SK-N-SH (cell line): Measurements from ENCODE around the gene OR11H7. TPM values are rescaled to one million over a fixed set of nuclear protein-coding genes. Genes with fewer than 3 reads are reported as not detected.

ENCODE experiments used
- CTCF ChIA-PET: fragments of 300-600, 350-600 bp; formaldehyde crosslinking; extraction: SDS; loops from one replicate; lab custom pipeline; 2021; lab: Yijun Ruan, JAX
- POLR2A ChIA-PET: fragments of 350-600 bp; sonication (Branson Sonifier 250); formaldehyde crosslinking; extraction: SDS; loops from one replicate; lab custom pipeline; 2020; ENCODE audit warnings: antibody characterized with exemption, inconsistent platforms; lab: Yijun Ruan, JAX
- DNase-seq: peaks from one replicate; pipeline ENCODE4 v3.0.0; 2012
- H2AFZ ChIP-seq: fragments of 200-600 bp; sonication (generic); 2 replicates; pipeline ENCODE4 v1.8.1; 2016; ENCODE audit warnings: antibody characterized with exemption, mild to moderate bottlenecking, low read depth
- H3F3A ChIP-seq: fragments of 200-600 bp; sonication (generic); replicated peaks from 2 replicates; pipeline ENCODE3; 2016; ENCODE audit warnings: antibody characterized with exemption, mild to moderate bottlenecking; ENCODE audit not compliant: insufficient read depth
- H3K27ac ChIP-seq, 2 experiments: fragments of 200-500 bp in 1 of 2; fragments of 200-600 bp in 1 of 2; sonication (Bioruptor generic) in 1 of 2; sonication (generic), shearing (Covaris generic) in 1 of 2; 2 replicates each; pipeline versions ENCODE4 v1.5.1 to v1.6.1; 2014 to 2016; ENCODE audit warnings: low read depth in 2 of 2, inconsistent platforms in 1 of 2, low read length in 1 of 2, mild to moderate bottlenecking in 1 of 2, mixed read lengths in 1 of 2
- H3K27me3 ChIP-seq: fragments of 200-600 bp; sonication (generic), shearing (Covaris generic); 2 replicates; pipeline ENCODE4 v1.6.1; 2016; ENCODE audit warnings: mixed run types; ENCODE audit not compliant: insufficient read depth
- H3K36me3 ChIP-seq, 2 experiments: fragments of 200-500 bp in 1 of 2; fragments of 200-600 bp in 1 of 2; sonication (Bioruptor generic) in 1 of 2; sonication (generic) in 1 of 2; replicated peaks in 1 of 2; 2 replicates each; pipeline versions ENCODE3 to v1.5.1; 2014 to 2016; ENCODE audit warnings: low read length in 1 of 2, mild to moderate bottlenecking in 1 of 2; ENCODE audit not compliant: insufficient read depth in 2 of 2, control insufficient read depth in 1 of 2
- H3K4me1 ChIP-seq, 2 experiments: fragments of 200-500 bp in 1 of 2; fragments of 200-600 bp in 1 of 2; sonication (Bioruptor generic) in 1 of 2; sonication (generic), shearing (Covaris generic) in 1 of 2; 2 replicates each; pipeline versions ENCODE4 v1.5.1 to v1.6.1; 2014 to 2016; ENCODE audit warnings: low read depth in 1 of 2, low read length in 1 of 2, mixed run types in 1 of 2; ENCODE audit not compliant: insufficient read depth in 2 of 2, control insufficient read depth in 1 of 2
- H3K4me2 ChIP-seq: fragments of 200-600 bp; sonication (generic), shearing (Covaris generic); 2 replicates; pipeline ENCODE4 v1.6.1; 2017; ENCODE audit warnings: mixed run types
- H3K4me3 ChIP-seq, 2 experiments: fragments of 200-500 bp in 1 of 2; fragments of 200-600 bp in 1 of 2; sonication (Bioruptor generic) in 1 of 2; sonication (generic), shearing (Covaris generic) in 1 of 2; 2 replicates each; pipeline versions ENCODE4 v1.5.1 to v1.8.1; 2014 to 2016; ENCODE audit warnings: low read depth in 2 of 2, inconsistent platforms in 1 of 2, low read length in 1 of 2, mild to moderate bottlenecking in 1 of 2, mixed read lengths in 1 of 2, moderate library complexity in 1 of 2
- H3K79me2 ChIP-seq: fragments of 200-600 bp; sonication (generic); 2 replicates; pipeline ENCODE4 v1.8.1; 2017; ENCODE audit warnings: mild to moderate bottlenecking; ENCODE audit not compliant: insufficient read depth
- H3K9ac ChIP-seq: fragments of 200-600 bp; sonication (generic); 2 replicates; pipeline ENCODE4 v1.6.1; 2017; ENCODE audit warnings: mixed run types
- H3K9me2 ChIP-seq: fragments of 200-600 bp; sonication (generic); 2 replicates; pipeline ENCODE4 v1.6.1; 2017; ENCODE audit warnings: mixed run types
- H3K9me3 ChIP-seq: fragments of 200-600 bp; sonication (generic); 2 replicates; pipeline ENCODE4 v1.6.1; 2017; ENCODE audit warnings: mixed run types, mild to moderate bottlenecking, moderate library complexity
- H4K20me1 ChIP-seq: fragments of 200-600 bp; sonication (generic); 2 replicates; pipeline ENCODE4 v1.6.1; 2017; ENCODE audit warnings: mild to moderate bottlenecking, mixed run types; ENCODE audit not compliant: insufficient read depth
- CHD2 ChIP-seq: fragments of 150-350 bp; IDR thresholded peaks from 2 replicates; pipeline ENCODE4 v1.6.1; 2018; ENCODE audit warnings: low read length; ENCODE audit not compliant: partially characterized antibody
- EZH2phosphoT487 ChIP-seq: fragments of 200-600 bp; sonication (generic); IDR thresholded peaks from 2 replicates; pipeline ENCODE4 v1.6.1; 2017; ENCODE audit warnings: low read depth, mixed run types, mild to moderate bottlenecking, antibody characterized with exemption, moderate library complexity, borderline replicate concordance
- IRF3 ChIP-seq: fragments of 150-350 bp; IDR thresholded peaks from 2 replicates; pipeline ENCODE4 v1.6.1; 2016; ENCODE audit warnings: mild to moderate bottlenecking, low read depth, low read length
- JUND ChIP-seq: IDR thresholded peaks from 2 replicates; pipeline ENCODE4 v1.4.0; 2012
- MXI1 ChIP-seq: IDR thresholded peaks from 2 replicates; pipeline ENCODE4 v1.6.1; 2012; ENCODE audit warnings: mild to moderate bottlenecking, low read depth, low read length, improper control_type of control experiment
- NFIC ChIP-seq: IDR thresholded peaks from 2 replicates; pipeline ENCODE4 v1.4.0; 2012; ENCODE audit warnings: borderline replicate concordance
- POLR2AphosphoS5 ChIP-seq: IDR thresholded peaks from 2 replicates; pipeline ENCODE4 v1.6.1; 2012; ENCODE audit warnings: low read depth, low read length
- RAD21 ChIP-seq: IDR thresholded peaks from 2 replicates; pipeline ENCODE4 v1.6.1; 2012; ENCODE audit warnings: mild to moderate bottlenecking, low read length
- REST ChIP-seq: IDR thresholded peaks from 2 replicates; pipeline ENCODE4 v1.6.1; 2012; ENCODE audit warnings: mild to moderate bottlenecking, low read depth, low read length, moderate library complexity
- RFX5 ChIP-seq: IDR thresholded peaks from 2 replicates; pipeline ENCODE4 v1.6.1; 2012; ENCODE audit warnings: mild to moderate bottlenecking, improper control_type of control experiment, low read length
- SIN3A ChIP-seq: IDR thresholded peaks from 2 replicates; pipeline ENCODE4 v1.6.1; 2012; ENCODE audit warnings: low read depth, mild to moderate bottlenecking, low read length, moderate library complexity, borderline replicate concordance
- SMC3 ChIP-seq: IDR thresholded peaks from 2 replicates; pipeline ENCODE4 v1.6.1; 2012; ENCODE audit warnings: low read depth, low read length, improper control_type of control experiment
- TEAD4 ChIP-seq: IDR thresholded peaks from 2 replicates; pipeline ENCODE4 v1.4.0; 2012; ENCODE audit warnings: mild to moderate bottlenecking, borderline replicate concordance; ENCODE audit not compliant: insufficient read depth
- USF1 ChIP-seq: IDR thresholded peaks from 2 replicates; pipeline ENCODE4 v1.4.0; 2012; ENCODE audit warnings: low read depth, borderline replicate concordance
- USF2 ChIP-seq: fragments of 150-350 bp; IDR thresholded peaks from 2 replicates; pipeline ENCODE4 v1.6.1; 2017; ENCODE audit warnings: antibody characterized with exemption, low read length, low read depth, borderline replicate concordance
- YY1 ChIP-seq: IDR thresholded peaks from 2 replicates; pipeline ENCODE4 v1.4.0; 2012; ENCODE audit warnings: low read depth, mild to moderate bottlenecking
- ZBTB33 ChIP-seq: IDR thresholded peaks from 2 replicates; pipeline ENCODE4 v1.4.0; 2012; ENCODE audit warnings: low read depth, borderline replicate concordance
- WGBS: methylation state at CpG from one replicate; pipeline ENCODE4 v1.1.6; 2017; ENCODE audit warnings: low lambda C conversion rate; 5-methylcytosine and 5-hydroxymethylcytosine counted together
- polyA plus RNA-seq, 3 experiments: library from polyadenylated mRNA; depleted of rRNA; stranded (reverse); fragments of >200 nt; gene quantifications; 2 replicates each; pipeline ENCODE4 v1.2.3, GENCODE V29; 2012

The OR11H7 gene
- polyA plus RNA-seq, 1 of the 3 experiments (the other 2 are of a cell fraction): not detected

GRCh38 chr14:20277409-20277808, 48.6 kb downstream of the OR11H7 start:
- Histone ChIP-seq H3K27ac (no peak overlapping the region), H3K4me2 (no peak overlapping the region), H3K27me3 (no peaks in the 10 kb centered on the region), H3K9me2 (0 out of 2 replicates have a peak, but pooled peaks cover 5% of the 10 kb centered on the region), H2AFZ (no peak overlapping the region), H3K9ac (no peak overlapping the region), H3K79me2 (no peaks in the 10 kb centered on the region), H3K4me3 (no peak overlapping the region), H3K4me1 (peaks cover 0 to 2% of the 10 kb centered on the region in 2 experiments; a peak in 1 of 4 replicates), H3K36me3 (peaks cover 0 to 5% of the 10 kb centered on the region in 2 experiments), H3F3A (no peaks in the 10 kb centered on the region), H4K20me1 (no peaks in the 10 kb centered on the region), H3K9me3 (0 out of 2 replicates have a peak, but pooled peaks cover 9% of the 10 kb centered on the region)
- no peak for TF ChIP-seq ZBTB33
- no peak for TF ChIP-seq YY1
- no peak for TF ChIP-seq SIN3A
- no peak for TF ChIP-seq RAD21
- TF ChIP-seq CHD2: no peak
- TF ChIP-seq SMC3: no peak
- no peak for TF ChIP-seq MXI1
- no peak for TF ChIP-seq JUND
- TF ChIP-seq EZH2phosphoT487: no peak
- no peak for TF ChIP-seq POLR2AphosphoS5
- TF ChIP-seq REST: no peak
- no peak for TF ChIP-seq USF2
- TF ChIP-seq IRF3: no peak
- no peak for TF ChIP-seq TEAD4
- TF ChIP-seq USF1: no peak
- no peak for TF ChIP-seq RFX5
- no peak for TF ChIP-seq NFIC
- no peak for DNase-seq
- CTCF ChIA-PET: no interaction called here
- 96% methylated on average over 2 of the region's 2 CpGs for WGBS
- POLR2A ChIA-PET: no interaction called here
